HEK293 (cell line): ENCODE results near the gene ARPC2.

Experiments used
- CTCF ChIA-PET: fragments of 350-600 bp; formaldehyde crosslinking; extraction: SDS; loops from one replicate; lab custom pipeline; 2021; ENCODE audit warnings: antibody characterized with exemption; lab: Yijun Ruan, JAX
- POLR2A ChIA-PET: fragments of 300-600 bp; formaldehyde crosslinking; extraction: SDS; loops from one replicate; lab custom pipeline; 2020; ENCODE audit warnings: antibody characterized with exemption, inconsistent platforms; lab: Yijun Ruan, JAX
- H3K27ac ChIP-seq: fragments of 200-500 bp; sonication (Bioruptor generic); 2 replicates; pipeline ENCODE4 v1.5.1; 2014; ENCODE audit warnings: low read depth, low read length, control low read depth, inconsistent platforms; ENCODE audit errors: extremely low read depth
- H3K36me3 ChIP-seq, 2 experiments: fragments of 200-500 bp in 1 of 2; sonication (Bioruptor generic) in 1 of 2; 1 replicate in 1 of 2; 2 replicates in 1 of 2; pipeline ENCODE4 v1.5.1; 2014 to 2017; ENCODE audit warnings: inconsistent platforms in 2 of 2, low read length in 2 of 2; ENCODE audit not compliant: control insufficient read depth in 2 of 2, insufficient read depth in 1 of 2
- H3K4me1 ChIP-seq: fragments of 200-500 bp; sonication (Bioruptor generic); 2 replicates; pipeline ENCODE4 v1.5.1; 2014; ENCODE audit warnings: mild to moderate bottlenecking, low read length, inconsistent platforms; ENCODE audit not compliant: control insufficient read depth, insufficient read depth
- H3K4me3 ChIP-seq: 2 replicates; pipeline ENCODE4 v1.5.1; 2011; ENCODE audit warnings: low read depth, mild to moderate bottlenecking, control low read depth, low read length, moderate library complexity
- H3K9me3 ChIP-seq: fragments of 200-500 bp; sonication (Bioruptor generic); 2 replicates; pipeline ENCODE4 v1.5.1; 2014; ENCODE audit warnings: low read depth, low read length, inconsistent platforms; ENCODE audit not compliant: control insufficient read depth, insufficient read depth
- BCL11A ChIP-seq: fragments of 450-650 bp; formaldehyde crosslinking; IDR thresholded peaks from 2 replicates; pipeline ENCODE4 v1.5.1; 2016; ENCODE audit warnings: low read depth, missing biosample characterization, missing genetic modification characterization
- HOXA7 ChIP-seq: sonication (generic); formaldehyde crosslinking; IDR thresholded peaks from 2 replicates; pipeline ENCODE4 v1.8.1; 2022; ENCODE audit warnings: missing genetic modification reagents, borderline replicate concordance
- INSM2 ChIP-seq: fragments of 450-650 bp; formaldehyde crosslinking; IDR thresholded peaks from 2 replicates; pipeline ENCODE4 v1.5.1; 2016; ENCODE audit warnings: missing biosample characterization, missing genetic modification characterization
- OSR2 ChIP-seq: fragments of 450-650 bp; formaldehyde crosslinking; IDR thresholded peaks from 2 replicates; pipeline ENCODE4 v1.5.1; 2016; ENCODE audit warnings: missing biosample characterization, missing genetic modification characterization
- SETDB1 ChIP-seq: IDR thresholded peaks from one replicate; pipeline ENCODE4 v1.6.1; 2017; ENCODE audit warnings: mild to moderate bottlenecking, low read length, moderate library complexity, mixed read lengths; ENCODE audit not compliant: insufficient read length
- SP3 ChIP-seq: fragments of 450-650 bp; formaldehyde crosslinking; IDR thresholded peaks from 2 replicates; pipeline ENCODE4 v1.5.1; 2016; ENCODE audit warnings: missing biosample characterization, missing genetic modification characterization
- ZBTB11 ChIP-seq: fragments of 450-650 bp; formaldehyde crosslinking; conservative IDR thresholded peaks from 2 replicates; pipeline ENCODE4 v1.5.1; 2016; ENCODE audit warnings: low read depth, missing biosample characterization, missing genetic modification characterization
- ZBTB21 ChIP-seq: fragments of 450-650 bp; formaldehyde crosslinking; IDR thresholded peaks from 2 replicates; pipeline ENCODE4 v1.5.1; 2017; ENCODE audit warnings: missing biosample characterization, missing genetic modification characterization
- ZFHX2 ChIP-seq: fragments of 450-650 bp; formaldehyde crosslinking; conservative IDR thresholded peaks from 2 replicates; pipeline ENCODE4 v1.5.1; 2016; ENCODE audit warnings: missing biosample characterization, missing genetic modification characterization
- ZNF138 ChIP-seq: fragments of 450-650 bp; formaldehyde crosslinking; IDR thresholded peaks from 2 replicates; pipeline ENCODE4 v1.5.1; 2016; ENCODE audit warnings: missing biosample characterization, missing genetic modification characterization, borderline replicate concordance
- ZNF146 ChIP-seq: fragments of 450-650 bp; formaldehyde crosslinking; IDR thresholded peaks from 2 replicates; pipeline ENCODE4 v1.5.1; 2016; ENCODE audit warnings: missing biosample characterization, missing genetic modification characterization
- ZNF155 ChIP-seq: fragments of 450-650 bp; formaldehyde crosslinking; IDR thresholded peaks from 2 replicates; pipeline ENCODE4 v1.5.1; 2016; ENCODE audit warnings: missing biosample characterization, missing genetic modification characterization
- ZNF202 ChIP-seq: fragments of 450-650 bp; formaldehyde crosslinking; IDR thresholded peaks from 2 replicates; pipeline ENCODE4 v1.5.1; 2016; ENCODE audit warnings: missing biosample characterization, missing genetic modification characterization, borderline replicate concordance
- ZNF211 ChIP-seq: fragments of 450-650 bp; formaldehyde crosslinking; IDR thresholded peaks from 2 replicates; pipeline ENCODE4 v1.5.1; 2016; ENCODE audit warnings: low read depth, missing biosample characterization, missing genetic modification characterization
- ZNF223 ChIP-seq: fragments of 450-650 bp; formaldehyde crosslinking; IDR thresholded peaks from 2 replicates; pipeline ENCODE4 v1.5.1; 2016; ENCODE audit warnings: missing biosample characterization, missing genetic modification characterization
- ZNF266 ChIP-seq: fragments of 450-650 bp; formaldehyde crosslinking; IDR thresholded peaks from 2 replicates; pipeline ENCODE4 v1.5.1; 2016; ENCODE audit warnings: missing biosample characterization, missing genetic modification characterization, low read depth
- ZNF341 ChIP-seq: fragments of 450-650 bp; formaldehyde crosslinking; IDR thresholded peaks from 2 replicates; pipeline ENCODE4; 2016; ENCODE audit warnings: low read depth, missing biosample characterization, missing genetic modification characterization
- ZNF37A ChIP-seq: fragments of 450-650 bp; IDR thresholded peaks from 2 replicates; pipeline ENCODE4 v1.5.1; 2018; ENCODE audit warnings: missing biosample characterization, missing genetic modification characterization
- ZNF555 ChIP-seq: fragments of 450-650 bp; formaldehyde crosslinking; conservative IDR thresholded peaks from 2 replicates; pipeline ENCODE4 v1.5.1; 2017; ENCODE audit warnings: missing biosample characterization, mild to moderate bottlenecking, missing genetic modification characterization, inconsistent platforms
- ZNF629 ChIP-seq: fragments of 450-650 bp; formaldehyde crosslinking; IDR thresholded peaks from 2 replicates; pipeline ENCODE4 v1.5.1; 2017; ENCODE audit warnings: missing biosample characterization, missing genetic modification characterization
- TF ChIP-seq, protein P1 (sequence below): fragments of 450-650 bp; formaldehyde crosslinking; IDR thresholded peaks from 2 replicates; pipeline ENCODE4 v1.5.1; 2016; ENCODE audit warnings: missing biosample characterization, missing genetic modification characterization, borderline replicate concordance

The ARPC2 gene

GRCh38 chr2:218252509-218253231 lies 35.7 kb downstream of the ARPC2 start (continued):
- TF ChIP-seq, protein P1, sequence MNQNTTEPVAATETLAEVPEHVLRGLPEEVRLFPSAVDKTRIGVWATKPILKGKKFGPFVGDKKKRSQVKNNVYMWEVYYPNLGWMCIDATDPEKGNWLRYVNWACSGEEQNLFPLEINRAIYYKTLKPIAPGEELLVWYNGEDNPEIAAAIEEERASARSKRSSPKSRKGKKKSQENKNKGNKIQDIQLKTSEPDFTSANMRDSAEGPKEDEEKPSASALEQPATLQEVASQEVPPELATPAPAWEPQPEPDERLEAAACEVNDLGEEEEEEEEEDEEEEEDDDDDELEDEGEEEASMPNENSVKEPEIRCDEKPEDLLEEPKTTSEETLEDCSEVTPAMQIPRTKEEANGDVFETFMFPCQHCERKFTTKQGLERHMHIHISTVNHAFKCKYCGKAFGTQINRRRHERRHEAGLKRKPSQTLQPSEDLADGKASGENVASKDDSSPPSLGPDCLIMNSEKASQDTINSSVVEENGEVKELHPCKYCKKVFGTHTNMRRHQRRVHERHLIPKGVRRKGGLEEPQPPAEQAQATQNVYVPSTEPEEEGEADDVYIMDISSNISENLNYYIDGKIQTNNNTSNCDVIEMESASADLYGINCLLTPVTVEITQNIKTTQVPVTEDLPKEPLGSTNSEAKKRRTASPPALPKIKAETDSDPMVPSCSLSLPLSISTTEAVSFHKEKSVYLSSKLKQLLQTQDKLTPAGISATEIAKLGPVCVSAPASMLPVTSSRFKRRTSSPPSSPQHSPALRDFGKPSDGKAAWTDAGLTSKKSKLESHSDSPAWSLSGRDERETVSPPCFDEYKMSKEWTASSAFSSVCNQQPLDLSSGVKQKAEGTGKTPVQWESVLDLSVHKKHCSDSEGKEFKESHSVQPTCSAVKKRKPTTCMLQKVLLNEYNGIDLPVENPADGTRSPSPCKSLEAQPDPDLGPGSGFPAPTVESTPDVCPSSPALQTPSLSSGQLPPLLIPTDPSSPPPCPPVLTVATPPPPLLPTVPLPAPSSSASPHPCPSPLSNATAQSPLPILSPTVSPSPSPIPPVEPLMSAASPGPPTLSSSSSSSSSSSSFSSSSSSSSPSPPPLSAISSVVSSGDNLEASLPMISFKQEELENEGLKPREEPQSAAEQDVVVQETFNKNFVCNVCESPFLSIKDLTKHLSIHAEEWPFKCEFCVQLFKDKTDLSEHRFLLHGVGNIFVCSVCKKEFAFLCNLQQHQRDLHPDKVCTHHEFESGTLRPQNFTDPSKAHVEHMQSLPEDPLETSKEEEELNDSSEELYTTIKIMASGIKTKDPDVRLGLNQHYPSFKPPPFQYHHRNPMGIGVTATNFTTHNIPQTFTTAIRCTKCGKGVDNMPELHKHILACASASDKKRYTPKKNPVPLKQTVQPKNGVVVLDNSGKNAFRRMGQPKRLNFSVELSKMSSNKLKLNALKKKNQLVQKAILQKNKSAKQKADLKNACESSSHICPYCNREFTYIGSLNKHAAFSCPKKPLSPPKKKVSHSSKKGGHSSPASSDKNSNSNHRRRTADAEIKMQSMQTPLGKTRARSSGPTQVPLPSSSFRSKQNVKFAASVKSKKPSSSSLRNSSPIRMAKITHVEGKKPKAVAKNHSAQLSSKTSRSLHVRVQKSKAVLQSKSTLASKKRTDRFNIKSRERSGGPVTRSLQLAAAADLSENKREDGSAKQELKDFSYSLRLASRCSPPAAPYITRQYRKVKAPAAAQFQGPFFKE (tag by site-specific recombination), result no peak

DNA sequence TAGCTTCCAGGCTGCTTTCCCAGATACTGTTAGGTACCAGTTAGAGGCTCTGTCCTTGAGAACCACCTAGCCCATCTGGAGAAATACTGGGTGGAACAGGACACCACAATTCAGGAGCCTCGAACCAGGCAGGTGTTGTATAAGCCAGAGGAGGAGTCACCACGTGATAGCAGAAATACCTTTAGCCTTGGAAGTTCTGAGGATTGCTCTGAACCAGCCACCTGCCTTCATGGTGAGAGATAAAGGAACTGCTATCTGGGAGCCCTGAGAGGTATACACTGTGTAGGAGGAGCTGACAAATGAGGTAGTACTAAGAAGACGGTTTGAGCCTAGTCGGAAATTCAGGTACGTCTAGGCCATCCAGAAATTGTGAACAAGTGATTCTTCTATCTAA lies 36.2 kb downstream of the ARPC2 start:
- CTCF ChIA-PET, result interaction anchor here (0.6 to 1.1 kb wide), 3 partner anchors 10 to 23 kb away, joined by 3 to 7 read pairs (median 4); partner anchors contain the start of genes AAMP and PNKD
- no peak for TF ChIP-seq SP3 (tag by site-specific recombination)
- TF ChIP-seq ZBTB11, result no peak
- TF ChIP-seq ZNF155 (tag by site-specific recombination), result no peak
- no peak for TF ChIP-seq ZNF266 (tag by site-specific recombination)
- TF ChIP-seq OSR2 (tag by site-specific recombination), result no peak
- no peak for TF ChIP-seq ZNF223 (tag by site-specific recombination)
- TF ChIP-seq ZNF138 (tag by site-specific recombination), result no peak
- TF ChIP-seq INSM2, result no peak
- TF ChIP-seq ZNF555, result no peak
- no peak for TF ChIP-seq ZNF341
- no peak for TF ChIP-seq ZNF202 (tag by site-specific recombination)
- TF ChIP-seq ZBTB21 (tag by site-specific recombination), result no peak
- TF ChIP-seq SETDB1, result no peak
- TF ChIP-seq ZNF211 (tag by site-specific recombination), result no peak
- TF ChIP-seq ZFHX2, result no peak
- TF ChIP-seq BCL11A (tag by site-specific recombination), result no peak
- no peak for TF ChIP-seq ZNF629
- TF ChIP-seq HOXA7 (CRISPR knock-in tag), result no peak
- TF ChIP-seq ZNF146 (tag by site-specific recombination), result no peak
- TF ChIP-seq ZNF37A, result no peak
- TF ChIP-seq, all 188 proteins: peak for 0
- Histone ChIP-seq H3K27ac (no peak overlapping the region), H3K4me3 (no peak overlapping the region), H3K36me3 (peaks cover 47 to 86% of the 10 kb centered on the region in 2 experiments), H3K9me3 (no peaks in the 10 kb centered on the region), H3K4me1 (no peaks in the 10 kb centered on the region)
- POLR2A ChIA-PET, result no interaction called here
